Endothelial cell (in vitro differentiated cells): ENCODE data around the gene ATF5. TPM values are rescaled to one million over a fixed set of nuclear protein-coding genes. Genes with fewer than 3 reads are reported as not detected.
A peak's percentile ranks its signal among the peaks of the same experiment; 100 is the strongest.

Experiments used
- DNase-seq: peaks from one replicate; pipeline ENCODE4 v3.0.0; 2021; ENCODE audit warnings: low spot score
- H3K27ac Mint-ChIP-seq: one replicate; pipeline ENCODE4 v1.8.0; 2021; ENCODE audit warnings: mixed read lengths, inconsistent platforms; ENCODE audit not compliant: unreplicated experiment
- H3K27me3 Mint-ChIP-seq: one replicate; pipeline ENCODE4 v1.8.0; 2021; ENCODE audit warnings: mild to moderate bottlenecking, moderate library complexity, mixed read lengths, inconsistent platforms; ENCODE audit not compliant: unreplicated experiment
- H3K36me3 Mint-ChIP-seq: one replicate; pipeline ENCODE4 v1.8.0; 2021; ENCODE audit warnings: mild to moderate bottlenecking, low read depth, mixed read lengths, inconsistent platforms; ENCODE audit not compliant: unreplicated experiment
- H3K4me1 Mint-ChIP-seq: one replicate; pipeline ENCODE4 v1.8.0; 2021; ENCODE audit warnings: mild to moderate bottlenecking, mixed read lengths, inconsistent platforms; ENCODE audit not compliant: unreplicated experiment
- H3K4me3 Mint-ChIP-seq: one replicate; pipeline ENCODE4 v1.8.0; 2021; ENCODE audit warnings: mild to moderate bottlenecking, mixed read lengths, inconsistent platforms; ENCODE audit not compliant: unreplicated experiment
- H3K9me3 Mint-ChIP-seq: one replicate; pipeline ENCODE4 v1.8.0; 2021; ENCODE audit warnings: mixed read lengths, inconsistent platforms; ENCODE audit not compliant: unreplicated experiment
- CTCF ChIP-seq: fragments of 200-600 bp; sonication (generic); IDR thresholded peaks from one replicate; pipeline ENCODE4 v1.5.0; 2021; ENCODE audit warnings: antibody characterized with exemption; ENCODE audit not compliant: unreplicated experiment
- total RNA-seq: library from RNA; stranded (reverse); fragmentation: NEBNext Ultra II Directional; extraction: Animal tissue kit (Norgen Biotek cat#: 25700); gene quantifications from one replicate; pipeline ENCODE4 v1.2.1, GENCODE V29; 2021; ENCODE audit not compliant: unreplicated experiment

Gene ATF5
- total RNA-seq, 1 donor from 2014 or later = 15.8 TPM

- no peak overlapping the region for H3K27ac Mint-ChIP-seq
- peaks cover 21% of the 10 kb centered on the region for H3K27me3 Mint-ChIP-seq
- peaks cover 18% of the 10 kb centered on the region for H3K4me1 Mint-ChIP-seq
- peaks cover 11% of the 10 kb centered on the region for H3K36me3 Mint-ChIP-seq
- no peak overlapping the region for H3K4me3 Mint-ChIP-seq
- DNase-seq = no peak
- no peak for TF ChIP-seq CTCF
- no peaks in the 10 kb centered on the region for H3K9me3 Mint-ChIP-seq
These were observed 34.9 kb upstream of the ATF5 start for GRCh38 chr19:49894011-49894664.

GRCh38 chr19:49894879-49895565, 34.0 kb upstream of the ATF5 start:
- peaks cover 19% of the 10 kb centered on the region for H3K27me3 Mint-ChIP-seq
- peaks cover 18% of the 10 kb centered on the region for H3K4me1 Mint-ChIP-seq
- no peak for DNase-seq
- no peak for TF ChIP-seq CTCF
- no peak overlapping the region for H3K4me3 Mint-ChIP-seq
- H3K27ac Mint-ChIP-seq = no peak overlapping the region
- H3K36me3 Mint-ChIP-seq = peaks cover 11% of the 10 kb centered on the region
- H3K9me3 Mint-ChIP-seq = no peaks in the 10 kb centered on the region

- Mint-ChIP-seq H3K27me3 (peaks cover 17% of the 10 kb centered on the region), H3K4me3 (no peak overlapping the region), H3K9me3 (no peaks in the 10 kb centered on the region), H3K4me1 (peaks cover 18% of the 10 kb centered on the region), H3K27ac (no peak overlapping the region), H3K36me3 (peaks cover 11% of the 10 kb centered on the region)
- no peak for DNase-seq
- TF ChIP-seq CTCF = no peak
These were observed 33.3 kb upstream of the ATF5 start for GRCh38 chr19:49895566-49896297.

- Mint-ChIP-seq H3K4me3 (peak within 1 kb of the TSS; percentile 25), H3K27ac (peak within 1 kb of the TSS; percentile 48), H3K27me3 (peaks cover 12% of the 10 kb centered on the region), H3K4me1 (peaks cover 18% of the 10 kb centered on the region), H3K36me3 (peaks cover 11% of the 10 kb centered on the region), H3K9me3 (no peaks in the 10 kb centered on the region)
- DNase-seq = no peak
- no peak for TF ChIP-seq CTCF
These were observed 32.0 kb upstream of the ATF5 start, which contains the start of gene IL4I1 for GRCh38 chr19:49896863-49897621. IL4I1 (minus strand) TSS chr19:49896887; CDS start chr19:49896160, 727 bp downstream.
